OCI-LY7 (cell line): ENCODE data around the gene MALL.
"Not testable (repeated sequence)": the region's sequence is repeated elsewhere in the genome, so short reads cannot be mapped to it uniquely, and the experiment has no call there.

Experiments
- EZH2phosphoT487 ChIP-seq: fragments of 200-600 bp; sonication (generic); IDR thresholded peaks from 2 replicates; pipeline ENCODE4 v1.6.1; 2018; ENCODE audit warnings: low read depth, borderline replicate concordance, mild to moderate bottlenecking, mixed run types, antibody characterized with exemption, low read length, moderate library complexity, mixed read lengths
- TF ChIP-seq, protein P1 (sequence below): fragments of 200-600 bp; sonication (generic); conservative IDR thresholded peaks from 2 replicates; pipeline ENCODE4 v1.5.1; 2014; ENCODE audit warnings: mild to moderate bottlenecking, antibody characterized with exemption, low read length, moderate library complexity, mixed read lengths

DNA sequence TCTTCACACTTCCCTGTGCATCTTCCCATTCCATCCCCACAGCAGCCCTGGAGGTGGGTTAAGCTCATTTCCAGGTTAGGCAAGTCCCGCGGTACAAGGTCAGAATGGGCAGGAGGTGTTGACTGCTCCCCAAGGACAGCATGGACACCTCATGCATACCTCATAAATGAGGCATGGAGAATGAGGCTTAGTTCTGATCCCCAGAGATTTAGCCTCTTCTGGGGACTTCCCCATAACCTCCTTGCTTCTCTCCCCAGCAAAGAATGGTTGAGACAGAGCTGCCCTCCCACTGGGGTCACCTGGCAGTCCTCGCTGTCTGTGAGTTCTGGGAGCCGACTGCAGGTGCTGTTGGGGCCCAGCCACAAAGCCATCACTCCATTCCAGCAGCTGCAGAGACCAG, 68.4 kb downstream of the MALL start:
- TF ChIP-seq EZH2phosphoT487, result not testable (repeated sequence)
- TF ChIP-seq, protein P1, sequence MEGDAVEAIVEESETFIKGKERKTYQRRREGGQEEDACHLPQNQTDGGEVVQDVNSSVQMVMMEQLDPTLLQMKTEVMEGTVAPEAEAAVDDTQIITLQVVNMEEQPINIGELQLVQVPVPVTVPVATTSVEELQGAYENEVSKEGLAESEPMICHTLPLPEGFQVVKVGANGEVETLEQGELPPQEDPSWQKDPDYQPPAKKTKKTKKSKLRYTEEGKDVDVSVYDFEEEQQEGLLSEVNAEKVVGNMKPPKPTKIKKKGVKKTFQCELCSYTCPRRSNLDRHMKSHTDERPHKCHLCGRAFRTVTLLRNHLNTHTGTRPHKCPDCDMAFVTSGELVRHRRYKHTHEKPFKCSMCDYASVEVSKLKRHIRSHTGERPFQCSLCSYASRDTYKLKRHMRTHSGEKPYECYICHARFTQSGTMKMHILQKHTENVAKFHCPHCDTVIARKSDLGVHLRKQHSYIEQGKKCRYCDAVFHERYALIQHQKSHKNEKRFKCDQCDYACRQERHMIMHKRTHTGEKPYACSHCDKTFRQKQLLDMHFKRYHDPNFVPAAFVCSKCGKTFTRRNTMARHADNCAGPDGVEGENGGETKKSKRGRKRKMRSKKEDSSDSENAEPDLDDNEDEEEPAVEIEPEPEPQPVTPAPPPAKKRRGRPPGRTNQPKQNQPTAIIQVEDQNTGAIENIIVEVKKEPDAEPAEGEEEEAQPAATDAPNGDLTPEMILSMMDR, result not testable (repeated sequence)
